Activated CD4-positive, alpha-beta T cell treated with anti-CD3 and anti-CD28 coated beads, Interleukin-2, amount 50 U/mL, for 4 hours (primary cell): ENCODE measurements around the gene CCDC195.
"Not testable (repeated sequence)": the region's sequence is repeated elsewhere in the genome, so short reads cannot be mapped to it uniquely, and the experiment has no call there.

Experiments
- DNase-seq, 2 experiments: peaks; one replicate each; pipeline ENCODE4 v3.0.0-alpha.2; 2020

CCDC195 gene

GRCh38 chr2:224689539-224689938 lies 26.6 kb downstream of the CCDC195 start:
- DNase-seq: no peak

- DNase-seq: no peak
These were observed 27.2 kb downstream of the CCDC195 start for GRCh38 chr2:224688997-224689396.

- DNase-seq: no peak
These were observed 29.0 kb downstream of the CCDC195 start for GRCh38 chr2:224687156-224687555.

- DNase-seq: no peak
These were observed 31.0 kb downstream of the CCDC195 start for GRCh38 chr2:224685121-224685520.

- no peak for DNase-seq
These were observed 34.0 kb downstream of the CCDC195 start for GRCh38 chr2:224682134-224682533.

GRCh38 chr2:224671731-224672130 lies 44.4 kb downstream of the CCDC195 start:
- DNase-seq: no peak

- DNase-seq: no peak
These were observed 46.0 kb downstream of the CCDC195 start for GRCh38 chr2:224670203-224670602.

GRCh38 chr2:224669449-224669848 lies 46.7 kb downstream of the CCDC195 start:
- no peak for DNase-seq

GRCh38 chr2:224668123-224668909 lies 47.8 kb downstream of the CCDC195 start:
- DNase-seq: no peak

- DNase-seq: no peak
These were observed 49.1 kb downstream of the CCDC195 start for GRCh38 chr2:224666951-224667553.

- not testable (repeated sequence) for DNase-seq
These were observed 52.8 kb downstream of the CCDC195 start for GRCh38 chr2:224663322-224663721.

GRCh38 chr2:224661708-224662107 lies 54.5 kb downstream of the CCDC195 start:
- not testable (repeated sequence) for DNase-seq

- DNase-seq: no peak
These were observed 56.5 kb downstream of the CCDC195 start for GRCh38 chr2:224659714-224660113.

- DNase-seq: no peak
These were observed 57.3 kb downstream of the CCDC195 start for GRCh38 chr2:224658780-224659405.

GRCh38 chr2:224657349-224657748 lies 58.8 kb downstream of the CCDC195 start:
- no peak for DNase-seq

- no peak for DNase-seq
These were observed 61.1 kb downstream of the CCDC195 start for GRCh38 chr2:224655006-224655537.
